PC-9 (cell line): ENCODE data around the gene SELE.

Experiments
- CTCF ChIP-seq: fragments of 200-600 bp; sonication (generic); conservative IDR thresholded peaks from 2 replicates; pipeline ENCODE4 v1.6.1; 2017; ENCODE audit warnings: mixed run types, antibody characterized with exemption, mild to moderate bottlenecking, moderate library complexity
- EZH2 ChIP-seq: fragments of 200-600 bp; sonication (generic); IDR thresholded peaks from 2 replicates; pipeline ENCODE4 v1.8.0; 2017; ENCODE audit warnings: antibody characterized with exemption, low read depth

GRCh38 chr1:169679692-169680091 lies 54.2 kb downstream of the SELE start:
- TF ChIP-seq CTCF = no peak
- TF ChIP-seq EZH2 = no peak
